ENCODE measurements around the gene SOX5.

The SOX5 gene

DNA sequence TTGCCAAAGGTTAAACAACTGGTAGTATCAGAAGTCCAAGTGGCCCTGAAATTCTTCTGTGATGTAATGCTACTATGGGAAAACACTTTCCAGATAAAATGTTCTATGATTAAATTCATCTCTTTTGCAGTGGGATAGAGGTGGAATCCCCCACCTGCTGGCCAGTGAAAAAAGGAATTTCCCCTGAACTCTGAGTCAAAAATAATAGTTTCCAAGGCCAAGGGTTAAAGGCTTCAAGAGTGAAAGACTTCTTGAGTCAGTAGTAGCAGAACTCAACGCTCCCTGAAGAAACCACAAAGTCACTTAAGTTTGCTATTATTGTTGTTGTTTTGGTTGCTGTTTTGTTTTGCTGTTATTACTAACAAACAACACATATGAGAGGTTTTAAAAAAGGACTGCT is 330.8 kb downstream of the SOX5 start:
- no peak for DNase-seq (ENCODE audit: low read depth in 2 of 3, low spot score in 2 of 3)

DNA sequence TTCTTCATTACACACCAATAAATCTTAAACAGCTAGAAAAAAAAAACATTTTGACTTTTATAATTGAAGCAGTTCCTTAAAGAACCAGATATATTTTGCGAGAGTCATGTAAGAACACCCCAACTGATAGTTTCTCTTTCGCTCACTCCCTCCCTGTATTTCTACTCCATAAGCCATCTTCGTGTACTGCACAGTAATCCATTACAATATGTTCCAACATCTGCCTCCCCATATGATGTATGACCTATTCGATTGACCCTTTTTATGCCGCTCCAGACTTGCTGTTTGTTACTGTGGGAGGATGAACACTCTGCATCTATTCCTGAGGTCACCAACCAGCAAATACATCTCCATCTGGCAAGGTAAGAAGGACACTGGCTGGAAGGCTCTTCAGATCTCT is 331.7 kb downstream of the SOX5 start:
- DNase-seq (ENCODE audit: low read depth in 2 of 3, low spot score in 2 of 3): no peak

DNA sequence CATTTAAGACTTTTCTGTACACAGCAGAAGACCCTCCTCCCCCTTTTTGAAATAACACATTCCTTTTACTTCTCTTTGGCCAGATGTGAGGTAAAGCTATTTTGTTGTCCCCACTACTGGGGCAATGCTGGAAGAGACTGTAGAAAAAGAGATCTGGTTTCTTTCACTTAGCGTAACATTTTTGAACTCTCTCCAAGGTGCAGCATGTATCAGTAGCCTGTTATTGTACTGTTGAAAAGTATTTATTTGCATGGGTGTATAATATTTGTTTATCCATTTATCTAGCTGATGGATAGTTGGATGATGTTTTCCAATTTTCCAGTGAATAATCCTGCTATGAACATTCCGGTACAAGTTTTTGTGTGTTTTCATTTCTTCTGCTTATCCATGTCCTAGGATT is 335.2 kb downstream of the SOX5 start:
- no peak for DNase-seq (ENCODE audit: low read depth in 2 of 3, low spot score in 2 of 3)

DNA sequence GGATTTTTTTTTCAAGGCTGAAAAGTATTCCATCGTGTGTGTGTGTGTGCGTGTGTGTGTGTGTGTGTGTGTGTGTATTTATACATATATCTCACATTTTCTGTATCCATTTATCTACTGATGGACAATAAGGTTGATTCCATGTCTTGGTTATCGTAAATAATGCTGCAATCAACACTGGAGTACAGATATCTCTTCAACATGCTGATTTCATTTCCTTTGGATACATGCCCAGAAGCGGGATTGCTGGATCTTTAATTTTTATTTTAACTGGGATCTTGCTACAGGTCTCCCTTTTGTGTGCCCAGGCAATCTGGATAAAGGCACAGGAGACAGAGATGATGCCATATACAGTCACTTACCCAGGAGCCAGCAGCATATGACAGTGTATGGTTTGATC is 338.1 kb downstream of the SOX5 start:
- no peak for DNase-seq (ENCODE audit: low read depth in 2 of 3, low spot score in 2 of 3)

DNA sequence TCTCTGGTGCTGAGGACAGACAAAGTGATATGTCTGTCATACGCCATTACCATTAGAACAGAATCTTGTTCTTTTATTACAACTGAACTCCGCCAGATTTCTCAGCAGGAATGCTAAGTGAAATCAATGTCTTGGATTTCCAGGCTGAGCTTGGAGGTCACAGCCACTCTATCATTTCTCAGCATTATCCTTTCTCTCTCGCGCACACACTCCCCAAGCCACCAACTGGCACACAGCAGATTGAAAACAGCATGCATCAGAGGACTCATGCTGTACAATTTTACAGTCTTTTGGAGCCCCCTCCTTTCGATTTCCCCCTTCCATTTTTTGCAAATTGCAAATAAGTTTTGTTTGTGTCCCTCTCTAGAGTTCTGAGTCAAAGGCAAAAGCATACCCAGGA is 348.6 kb downstream of the SOX5 start:
- no peak for DNase-seq (ENCODE audit: low read depth in 2 of 3, low spot score in 2 of 3)

DNA sequence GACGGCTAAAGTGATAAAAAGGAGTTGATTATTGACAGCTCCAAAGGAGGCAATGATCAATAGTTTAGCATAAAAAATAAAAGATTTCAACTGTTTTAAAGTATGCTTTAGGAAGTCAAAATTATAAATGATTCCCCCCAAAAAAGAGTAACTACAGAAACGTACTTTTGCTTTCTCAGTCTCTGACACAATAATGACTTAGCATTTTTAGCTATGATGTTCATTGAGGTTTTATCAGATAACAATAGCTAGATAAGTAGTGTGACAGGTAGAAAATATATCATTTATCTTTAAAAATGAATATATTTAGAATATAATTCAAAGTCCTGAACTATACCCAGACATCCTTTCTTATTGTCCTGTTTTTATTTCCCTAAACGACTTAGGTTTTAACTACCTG is 352.9 kb downstream of the SOX5 start:
- DNase-seq (ENCODE audit: low read depth in 2 of 3, low spot score in 2 of 3): no peak

DNA sequence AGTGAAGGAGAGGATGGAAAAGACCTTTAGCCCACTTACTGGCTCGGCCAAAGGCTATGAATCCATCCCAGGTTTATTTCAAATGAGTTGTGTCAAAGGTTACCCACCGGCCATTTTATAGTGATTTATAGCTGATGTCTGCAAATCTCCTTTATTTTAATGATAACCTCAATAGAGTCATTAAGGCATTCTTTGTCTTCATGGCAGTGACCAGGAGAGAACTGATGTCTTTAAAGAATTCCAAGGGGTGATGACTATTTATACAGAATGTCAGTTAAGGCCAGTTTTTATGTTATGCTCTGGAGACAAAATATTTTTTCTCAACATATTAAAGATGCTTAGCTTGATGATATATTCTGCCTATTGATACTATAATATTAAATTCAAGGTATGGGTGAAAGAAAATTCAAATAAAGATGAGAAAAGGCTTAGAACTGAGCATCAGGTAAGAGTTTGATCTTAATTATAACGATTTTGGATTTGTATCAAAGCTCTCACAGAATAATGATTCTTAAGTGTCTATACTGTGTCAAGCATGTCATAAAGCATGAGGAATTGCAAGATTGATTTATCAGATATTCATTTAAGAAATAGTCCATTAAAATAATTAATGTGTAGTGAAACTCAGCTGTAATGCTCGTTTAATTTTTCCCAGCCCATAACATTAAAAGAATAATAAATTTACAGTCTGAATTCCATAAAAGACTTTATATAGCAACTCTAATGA is 361.5 kb downstream of the SOX5 start:
- DNase-seq (ENCODE audit: low read depth in 2 of 3, low spot score in 2 of 3): no peak

DNA sequence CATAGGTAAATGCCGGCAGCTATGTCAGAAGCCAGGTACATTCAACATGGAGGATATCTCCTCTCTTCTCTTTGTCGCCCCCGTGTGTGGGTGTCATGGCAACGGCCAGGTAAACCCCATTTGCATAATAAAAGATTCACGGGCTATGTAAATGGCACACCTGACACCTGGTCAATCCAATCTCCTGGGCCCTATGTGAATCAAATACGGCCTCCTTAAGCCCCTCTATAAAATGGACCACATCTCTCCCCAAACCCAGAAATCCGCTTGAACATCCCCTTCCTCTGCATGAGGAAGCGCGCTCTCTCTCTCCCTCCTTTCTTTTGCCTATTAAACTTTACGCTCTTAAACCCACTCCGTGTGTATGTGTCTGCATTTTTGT is 363.7 kb downstream of the SOX5 start:
- no peak for DNase-seq (ENCODE audit: low read depth in 2 of 3, low spot score in 2 of 3)

DNA sequence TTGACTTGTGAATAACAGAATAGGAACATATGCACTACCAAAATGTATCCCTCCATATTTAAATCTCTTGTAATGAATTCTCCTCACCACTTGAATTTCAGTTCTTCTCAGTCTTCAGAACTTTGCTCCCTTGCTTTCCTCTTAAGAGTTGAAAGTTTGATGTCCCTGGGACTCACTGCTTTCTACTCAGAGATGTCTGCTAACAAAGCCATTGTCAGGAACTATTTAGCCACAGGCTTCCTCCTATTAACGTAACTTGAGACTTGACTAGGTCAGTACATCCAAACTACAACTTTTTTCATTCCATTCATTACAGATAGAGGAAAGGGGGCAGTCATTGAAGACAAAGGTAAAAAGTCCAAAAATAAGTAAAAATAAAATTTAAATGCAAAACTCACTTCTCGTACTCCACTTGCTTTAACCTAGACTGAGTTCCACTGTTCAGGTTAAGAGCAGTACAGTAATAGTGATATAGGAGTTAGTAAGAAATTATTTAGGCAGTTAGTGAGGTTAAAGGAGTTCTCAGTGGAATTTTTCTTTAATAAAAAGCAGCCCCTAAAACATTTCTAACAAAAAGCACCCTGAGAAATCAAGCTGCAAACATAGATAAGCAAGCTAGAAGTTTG is 364.2 kb downstream of the SOX5 start:
- no peak for DNase-seq (ENCODE audit: low read depth in 2 of 3, low spot score in 2 of 3)

DNA sequence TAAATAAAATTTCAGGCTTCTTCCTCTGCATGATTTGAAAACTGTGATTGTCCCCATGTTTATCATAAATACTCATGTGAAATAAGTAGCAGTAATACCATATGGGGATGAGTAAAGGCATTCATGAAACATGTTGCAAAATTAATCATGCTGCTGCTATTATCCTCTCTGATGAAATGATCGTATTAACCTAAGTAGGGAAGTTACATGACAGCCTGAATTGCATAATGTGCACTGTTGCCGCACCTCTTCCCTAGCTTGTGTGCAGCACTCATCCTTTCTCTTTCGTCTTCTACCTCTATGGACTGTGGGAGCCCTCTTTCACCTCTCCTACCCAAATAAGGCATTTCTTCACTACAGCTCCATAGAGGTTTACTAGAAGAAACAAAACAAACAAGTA is 367.6 kb downstream of the SOX5 start:
- DNase-seq (ENCODE audit: low read depth in 2 of 3, low spot score in 2 of 3): no peak

DNA sequence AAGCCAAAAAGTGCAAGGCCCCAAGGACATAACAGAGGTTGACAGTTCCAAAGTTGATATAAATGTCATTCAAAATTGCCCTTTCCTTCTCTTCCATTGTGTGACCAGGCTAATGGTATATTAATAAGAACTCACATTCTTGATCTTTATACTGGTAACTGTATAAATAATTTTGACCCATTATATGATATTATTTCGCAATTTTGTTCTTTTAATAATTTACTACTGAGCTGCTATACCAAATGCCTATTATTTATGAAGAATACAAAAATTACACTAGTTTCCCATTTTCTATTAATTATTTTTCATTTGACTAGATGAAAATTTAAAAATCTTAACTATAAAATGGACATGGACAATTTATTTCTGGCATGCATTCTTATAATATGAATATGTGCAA is 370.2 kb downstream of the SOX5 start:
- DNase-seq (ENCODE audit: low read depth in 2 of 3, low spot score in 2 of 3): no peak

DNA sequence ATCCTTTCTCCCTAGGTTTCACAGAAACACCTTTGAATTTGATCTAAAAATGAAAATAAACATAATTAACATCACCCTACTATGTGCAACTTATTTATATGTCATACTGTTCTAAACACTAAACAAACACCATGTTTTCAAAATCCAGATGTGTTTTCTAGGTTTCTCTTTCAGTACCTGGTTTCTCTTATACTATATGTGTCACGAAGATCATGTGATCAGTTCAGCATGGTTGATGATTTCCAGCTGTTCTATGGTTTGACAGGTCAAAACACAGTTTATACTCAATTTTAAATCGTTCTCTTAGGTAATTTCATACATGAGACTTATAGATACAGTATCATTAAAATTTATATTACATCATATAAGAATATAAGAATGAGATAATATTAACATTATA is 373.1 kb downstream of the SOX5 start:
- no peak for DNase-seq (ENCODE audit: low read depth in 2 of 3, low spot score in 2 of 3)

DNA sequence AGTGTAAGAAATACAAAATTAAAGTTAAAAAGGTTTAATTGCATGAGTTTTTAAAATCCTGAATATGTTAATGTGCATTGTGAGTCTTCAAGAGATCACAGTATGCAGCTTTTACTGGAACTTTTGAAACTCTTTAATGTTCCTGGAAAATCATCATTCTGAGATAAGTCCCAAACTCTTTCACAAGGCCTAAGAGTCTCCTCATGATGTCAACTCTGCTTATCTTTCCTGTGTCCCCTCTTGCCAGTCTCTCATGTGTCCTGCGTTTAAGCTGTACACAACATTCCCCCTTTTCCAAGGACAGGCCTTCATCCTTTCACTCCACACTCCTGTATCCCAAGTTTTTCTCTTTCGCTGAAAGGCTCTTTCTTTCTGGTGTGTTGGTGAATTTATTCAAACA is 380.1 kb downstream of the SOX5 start:
- DNase-seq (ENCODE audit: low read depth in 2 of 3, low spot score in 2 of 3): no peak

DNA sequence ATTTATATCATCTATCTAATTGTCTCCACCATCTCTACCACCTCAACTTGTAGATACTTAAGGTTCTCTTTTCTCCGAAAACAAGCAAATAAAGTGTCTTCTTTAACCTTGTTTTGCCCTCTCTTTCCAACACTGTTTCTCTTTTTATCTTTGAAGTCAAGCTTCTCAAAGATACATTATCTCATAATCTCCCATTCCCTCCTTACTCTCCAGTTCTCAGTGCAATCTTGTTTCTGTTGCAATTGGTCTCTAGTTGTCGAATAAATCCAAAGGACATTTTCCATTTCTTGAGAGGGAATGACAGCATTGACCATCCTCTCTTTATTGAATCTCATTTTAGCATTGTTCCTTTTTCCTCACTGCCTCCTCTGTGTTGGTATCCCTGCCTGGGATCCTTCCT is 383.3 kb downstream of the SOX5 start:
- no peak for DNase-seq (ENCODE audit: low read depth in 2 of 3, low spot score in 2 of 3)

DNA sequence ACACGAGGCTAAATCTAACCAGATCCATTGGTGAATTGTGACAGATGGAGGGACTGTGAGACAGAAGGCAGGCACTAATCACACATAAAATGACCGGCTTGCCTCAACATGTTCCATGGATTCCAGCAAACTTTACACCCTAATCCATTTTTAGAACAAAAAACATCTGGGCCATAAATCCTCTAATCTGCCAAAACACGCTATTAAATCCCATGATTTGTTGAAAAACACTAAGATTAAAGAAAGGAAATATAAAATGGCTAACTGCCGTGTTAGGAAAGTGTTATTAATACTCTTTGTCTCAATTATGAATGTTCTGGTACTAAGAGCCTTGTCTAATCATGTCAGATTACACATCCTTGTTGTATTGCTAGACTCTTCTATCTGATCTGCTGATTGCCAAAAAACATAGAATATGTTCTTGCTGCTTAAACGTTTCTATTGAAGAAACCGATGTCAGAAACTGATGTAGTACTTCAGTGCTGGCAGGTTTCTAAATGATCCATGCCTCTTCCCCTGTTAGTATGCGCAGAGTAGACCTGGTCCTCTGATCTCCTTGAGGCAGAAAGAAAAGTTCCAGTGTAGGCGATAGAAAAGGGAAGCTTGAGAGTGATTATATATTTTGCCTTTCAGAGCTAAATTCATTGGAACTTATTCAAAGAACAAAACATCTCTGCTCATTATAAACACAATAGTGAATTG is 384.9 kb downstream of the SOX5 start:
- DNase-seq (ENCODE audit: low read depth in 2 of 3, low spot score in 2 of 3): no peak

DNA sequence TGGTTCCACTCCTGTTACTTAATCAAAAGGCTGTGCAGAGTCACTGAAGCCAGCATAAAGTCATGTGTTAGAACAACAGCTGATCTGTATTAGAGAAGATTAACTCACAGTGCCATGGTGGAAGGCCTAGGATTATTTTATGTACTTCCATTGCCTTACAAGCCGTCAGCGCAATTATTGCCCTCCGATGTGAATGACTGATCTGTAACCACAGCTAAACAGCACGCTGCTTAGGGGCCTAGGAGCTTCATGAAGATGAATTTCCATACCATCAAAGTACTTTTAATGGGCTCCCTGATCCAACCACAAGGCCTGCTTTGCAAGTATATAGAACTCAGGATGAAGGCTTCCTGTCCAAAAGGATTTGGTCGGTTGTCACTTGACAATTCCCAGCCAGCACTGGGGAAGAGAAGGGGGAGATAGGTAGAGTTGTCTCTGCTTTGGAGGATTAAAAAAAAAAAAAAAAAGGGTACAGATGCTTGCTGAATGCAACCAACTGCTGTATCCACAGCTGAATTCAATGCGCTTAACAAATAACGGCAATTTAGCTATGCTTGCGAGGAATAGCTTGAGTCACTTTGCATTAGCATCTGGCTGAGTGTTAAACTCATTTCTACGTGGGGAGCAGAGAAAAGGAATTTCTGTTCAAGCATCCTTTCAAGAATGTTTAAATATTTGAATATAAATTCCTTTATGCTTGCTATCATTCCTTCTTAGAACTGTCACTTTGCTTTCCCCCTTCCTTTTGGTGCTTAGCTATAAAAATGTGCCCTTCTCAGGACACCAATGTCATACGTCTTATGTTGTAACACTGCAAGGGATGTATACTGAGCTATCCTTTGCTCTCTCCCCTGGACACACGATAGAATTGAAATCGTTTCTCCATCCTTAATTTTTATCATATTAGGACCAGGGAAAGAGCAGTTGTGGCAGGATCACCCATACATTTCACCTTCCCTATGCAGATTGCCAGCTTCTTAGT is 387.8 kb downstream of the SOX5 start:
- DNase-seq (ENCODE audit: low read depth in 2 of 3, low spot score in 2 of 3): no peak

DNA sequence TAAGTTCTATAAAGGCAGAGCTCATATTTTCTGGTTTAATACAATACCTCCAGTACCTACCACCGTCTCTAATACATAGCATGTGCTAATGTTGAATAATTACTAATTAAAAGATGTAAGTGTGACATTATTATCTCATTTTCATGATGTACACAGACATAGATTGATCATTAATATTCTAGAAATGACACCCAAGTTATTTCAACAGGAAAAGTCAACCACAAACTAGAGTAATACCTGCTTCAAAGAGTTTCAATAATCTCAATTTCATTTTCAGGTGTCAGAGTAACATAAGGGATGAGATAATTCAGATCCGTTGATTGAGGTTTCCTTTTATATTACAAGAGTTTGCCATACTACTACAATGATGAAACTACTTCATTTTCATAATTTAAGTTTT is 388.9 kb downstream of the SOX5 start:
- no peak for DNase-seq (ENCODE audit: low read depth in 2 of 3, low spot score in 2 of 3)

DNA sequence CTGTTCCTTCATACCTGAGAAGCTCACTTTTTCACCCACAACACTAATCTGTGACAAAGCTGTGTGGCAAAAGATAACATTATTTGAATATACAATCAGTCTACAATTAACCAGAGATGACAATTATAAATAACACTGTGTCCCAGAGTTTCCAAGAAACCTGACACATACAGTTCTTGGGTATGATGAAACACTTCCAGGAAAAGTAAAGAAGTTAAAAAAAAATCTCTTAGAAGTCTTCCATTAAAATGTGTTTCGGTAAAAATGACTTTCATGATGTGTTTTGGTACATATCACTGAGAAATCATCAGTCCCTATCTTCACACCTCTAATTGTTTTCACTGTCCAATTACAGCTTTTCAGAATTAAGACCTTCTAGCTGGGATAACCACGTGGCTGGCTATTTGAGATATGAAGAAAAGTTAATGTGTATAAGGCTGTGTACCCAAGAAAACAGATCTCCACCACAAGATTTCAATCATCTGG is 390.2 kb downstream of the SOX5 start:
- no peak for DNase-seq (ENCODE audit: low read depth in 2 of 3, low spot score in 2 of 3)

DNA sequence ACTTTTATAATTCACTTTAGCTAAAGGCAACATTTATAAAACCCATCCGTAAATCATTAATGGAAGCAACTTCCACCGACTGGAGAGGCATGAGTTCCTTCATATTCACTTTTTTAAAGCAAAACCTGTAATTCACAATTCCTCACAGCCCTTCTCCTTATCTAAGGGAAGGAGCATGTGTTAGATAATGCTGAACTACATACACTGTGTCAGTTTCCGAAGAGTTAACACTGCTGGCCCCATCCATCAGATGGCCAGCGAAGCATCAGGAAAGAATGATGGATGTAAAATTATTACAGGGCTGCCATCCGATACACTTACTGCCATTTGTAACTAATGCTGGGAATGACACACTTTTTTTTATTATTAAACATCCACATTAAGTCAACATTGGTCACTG is 392.8 kb downstream of the SOX5 start:
- no peak for DNase-seq (ENCODE audit: low read depth in 2 of 3, low spot score in 2 of 3)

DNA sequence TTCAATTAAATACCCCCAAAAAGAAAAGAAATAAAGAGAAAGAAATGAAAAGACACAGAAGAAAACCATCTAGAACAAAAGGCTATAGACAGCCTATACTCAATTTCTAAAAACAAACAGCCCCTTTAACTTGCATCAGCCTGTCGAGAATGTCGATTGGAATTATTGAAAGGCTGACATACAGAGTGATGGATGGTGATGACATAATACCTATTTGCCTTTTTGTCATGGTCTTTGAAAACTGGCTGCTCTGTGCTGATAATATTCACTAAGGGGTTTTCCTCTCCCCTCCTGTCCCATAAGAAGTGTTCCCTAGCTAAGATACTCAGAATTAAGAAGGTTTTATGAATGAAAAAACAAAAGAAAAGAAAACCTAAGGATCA is 393.7 kb downstream of the SOX5 start:
- no peak for DNase-seq (ENCODE audit: low read depth in 2 of 3, low spot score in 2 of 3)

DNA sequence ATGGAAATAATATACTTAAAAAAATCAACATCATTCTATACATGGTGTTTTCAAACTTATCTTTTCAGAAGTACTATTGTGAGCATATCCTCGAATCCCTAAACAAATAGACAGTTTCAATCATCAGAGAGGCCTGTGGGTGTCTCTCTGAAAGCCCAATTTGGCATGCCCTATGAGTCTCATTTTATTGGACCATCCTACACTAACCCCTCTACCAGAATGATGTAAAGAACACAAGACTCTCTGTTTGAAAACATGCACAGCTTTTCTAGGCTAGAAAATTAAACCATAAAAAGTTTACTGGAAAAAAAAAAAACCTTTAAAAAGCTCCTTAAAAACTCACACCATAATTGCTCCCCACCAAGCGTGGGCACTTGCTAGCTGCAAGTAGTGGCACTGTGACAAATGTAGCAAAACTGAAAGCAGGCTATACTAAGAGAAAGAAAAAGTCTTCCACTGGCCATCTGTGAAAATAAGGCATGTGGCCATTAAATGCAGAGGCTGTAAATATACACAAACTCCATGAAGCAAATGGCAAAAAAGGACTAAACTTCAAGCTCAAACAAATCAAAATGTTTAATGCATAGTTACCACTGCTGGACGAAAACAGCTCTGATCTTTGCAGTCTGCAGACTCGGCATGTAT is 394.2 kb downstream of the SOX5 start:
- no peak for DNase-seq (ENCODE audit: low read depth in 2 of 3, low spot score in 2 of 3)
